Esophagus muscularis mucosa (tissue), 4 donors: Measurements from ENCODE around the gene WRAP53. TPM values are rescaled to one million over a fixed set of nuclear protein-coding genes. Genes with fewer than 3 reads are reported as not detected.
A peak's percentile ranks its signal among the peaks of the same experiment; 100 is the strongest.

ENCODE experiments used
- DNase-seq: peaks from one replicate; pipeline ENCODE4 v3.0.0-alpha.2; 2017; ENCODE audit errors: extremely low spot score
- H3K27ac ChIP-seq, 4 donors: fragments of 200-600 bp; sonication (generic); replicated peaks in 1 of 4; 1 replicate in 3 of 4; 2 replicates in 1 of 4; pipeline ENCODE4 v1.5.1; 2016 to 2019; ENCODE audit warnings: mild to moderate bottlenecking in 1 of 4
- H3K27me3 ChIP-seq, 4 donors: fragments of 200-600 bp; sonication (generic); one replicate each; pipeline versions ENCODE4 v1.5.1 to v1.6.0; 2016 to 2019
- H3K36me3 ChIP-seq, 4 donors: fragments of 200-600 bp; sonication (generic); one replicate each; pipeline ENCODE4 v1.5.1; 2016 to 2019
- H3K4me1 ChIP-seq, 4 donors: fragments of 200-600 bp; sonication (generic); one replicate each; pipeline ENCODE4 v1.5.1; 2016 to 2019
- H3K4me3 ChIP-seq, 4 donors: fragments of 200-600 bp; sonication (generic); 1 replicate in 2 of 4; 2 replicates in 2 of 4; pipeline ENCODE4 v1.5.1; 2016 to 2019; ENCODE audit warnings: mild to moderate bottlenecking in 4 of 4, moderate library complexity in 1 of 4
- H3K9me3 ChIP-seq, 4 donors: fragments of 200-600 bp; sonication (generic); 1 replicate in 3 of 4; 2 replicates in 1 of 4; pipeline ENCODE4 v1.5.1; 2016 to 2019
- CTCF ChIP-seq, 3 experiments: fragments of 200-600 bp in 2 of 3; fragments of 450-650 bp in 1 of 3; sonication (generic) in 2 of 3; IDR thresholded peaks; one replicate each; pipeline ENCODE4 v1.5.1; 2017 to 2019; ENCODE audit warnings: antibody characterized with exemption in 3 of 3, mild to moderate bottlenecking in 2 of 3, moderate library complexity in 1 of 3
- EP300 ChIP-seq: sonication (generic); formaldehyde crosslinking; IDR thresholded peaks from one replicate; pipeline ENCODE4 v1.6.1; 2017; ENCODE audit warnings: antibody characterized with exemption
- POLR2A ChIP-seq: fragments of 450-650 bp; IDR thresholded peaks from one replicate; pipeline ENCODE4 v1.6.1; 2017; ENCODE audit warnings: antibody characterized with exemption, moderate library complexity, mild to moderate bottlenecking, low read depth
- POLR2AphosphoS5 ChIP-seq, 2 donors: sonication (generic); formaldehyde crosslinking; IDR thresholded peaks; one replicate each; pipeline ENCODE4 v1.6.1; 2017; ENCODE audit warnings: antibody characterized with exemption in 2 of 2
- WGBS: methylation state at CpG from one replicate; pipeline ENCODE4 v1.1.5; 2018; 5-methylcytosine and 5-hydroxymethylcytosine counted together
- intact Hi-C: fragments of 100-400 bp; cut with DNase I; formaldehyde crosslinking; loops from one replicate; pipeline ENCODE4 v1.15.1; 2023
- total RNA-seq, 4 donors: library from RNA; depleted of rRNA; stranded (reverse); fragments of >200 nt; gene quantifications; one replicate each; pipeline versions ENCODE4 v1.1.0 to v1.2.1, GENCODE V29; 2016

The WRAP53 gene
- total RNA-seq, 4 donors from 2014 or later: 3.3 to 6.4 (median 3.8) TPM

- Histone ChIP-seq H3K36me3 (no peaks in the 10 kb centered on the region), H3K4me3 (no peak overlapping the region), H3K27me3 (peaks cover 0 to 23% (median 0%) of the 10 kb centered on the region in 4 donors), H3K27ac (no peak overlapping the region), H3K9me3 (no peaks in the 10 kb centered on the region), H3K4me1 (no peaks in the 10 kb centered on the region)
- WGBS: 56% methylated on average over 7 of the region's 7 CpGs
- TF ChIP-seq CTCF (IDR thresholded peaks at IDR 0.05): no peak
- no peak for TF ChIP-seq POLR2AphosphoS5 (IDR thresholded peaks at IDR 0.05)
- no peak for TF ChIP-seq POLR2A
- no peak for TF ChIP-seq EP300
- no peak for DNase-seq
- intact Hi-C loops: loop anchor here (10.0 kb wide), 1 partner anchor 79 kb away; no protein-coding TSS in a partner anchor
These were observed 57.6 kb downstream of the WRAP53 start for GRCh38 chr17:7745748-7746470.

GRCh38 chr17:7747635-7748071 lies 59.4 kb downstream of the WRAP53 start:
- no peak for DNase-seq
- Histone ChIP-seq H3K4me1 (no peaks in the 10 kb centered on the region), H3K27me3 (peaks cover 0 to 12% (median 0%) of the 10 kb centered on the region in 4 donors), H3K9me3 (no peaks in the 10 kb centered on the region), H3K36me3 (no peaks in the 10 kb centered on the region), H3K4me3 (no peak overlapping the region), H3K27ac (peak overlapping the region in 1 of 4 donors; percentile 16)
- WGBS: 41% methylated on average over 4 of the region's 4 CpGs
- TF ChIP-seq EP300 (no peak), CTCF (IDR thresholded peaks at IDR 0.05) (no peak), POLR2A (no peak), POLR2AphosphoS5 (IDR thresholded peaks at IDR 0.05) (no peak)
- intact Hi-C loops: loop anchor here (10.0 kb wide), 1 partner anchor 77 kb away; no protein-coding TSS in a partner anchor

- Histone ChIP-seq H3K36me3 (no peaks in the 10 kb centered on the region), H3K4me3 (no peak overlapping the region), H3K27ac (peak overlapping the region in 1 of 4 donors; percentile 16), H3K4me1 (no peaks in the 10 kb centered on the region), H3K27me3 (peaks cover 0 to 6% (median 0%) of the 10 kb centered on the region in 4 donors), H3K9me3 (no peaks in the 10 kb centered on the region)
- no peak for DNase-seq
- 70% methylated on average over 10 of the region's 10 CpGs for WGBS
- no peak for TF ChIP-seq POLR2AphosphoS5 (IDR thresholded peaks at IDR 0.05)
- TF ChIP-seq POLR2A: no peak
- TF ChIP-seq CTCF (IDR thresholded peaks at IDR 0.05): no peak
- TF ChIP-seq EP300: no peak
- intact Hi-C loops: loop anchor here (10.0 kb wide), 1 partner anchor 77 kb away; no protein-coding TSS in a partner anchor
These were observed 59.9 kb downstream of the WRAP53 start for GRCh38 chr17:7748076-7748775.

- no peak overlapping the region for H3K4me3 ChIP-seq
- WGBS: 55% methylated on average over 4 of the region's 4 CpGs
- H3K9me3 ChIP-seq: no peaks in the 10 kb centered on the region
- intact Hi-C loops: no loop called here
- no peak overlapping the region for H3K27ac ChIP-seq
- H3K4me1 ChIP-seq: no peaks in the 10 kb centered on the region
- DNase-seq: no peak
- H3K27me3 ChIP-seq: peaks cover 0 to 5% (median 0%) of the 10 kb centered on the region in 4 donors
- H3K36me3 ChIP-seq: no peaks in the 10 kb centered on the region
- TF ChIP-seq POLR2A (no peak), POLR2AphosphoS5 (IDR thresholded peaks at IDR 0.05) (no peak), CTCF (IDR thresholded peaks at IDR 0.05) (no peak), EP300 (no peak)
These were observed 62.1 kb downstream of the WRAP53 start for GRCh38 chr17:7750321-7750821.

Other genes starting within 250 kb of the WRAP53 start
- gene FGF11, start 249.0 kb upstream of the WRAP53 start, total RNA-seq: 1 to 10 TPM in 2 of 4 donors, under 1 TPM in 1, not detected in 1; 0.50 to 1.9 (median 1.3) TPM
- 10 to 100 TPM in 1 of 4 donors, 1 to 10 TPM in 3; 5.0 to 12.8 (median 8.1) TPM for gene CHRNB1, start 243.4 kb upstream of the WRAP53 start, total RNA-seq
- 100 to 1,000 TPM in 2 of 4 donors, 10 to 100 TPM in 2; 57.5 to 113 (median 87.7) TPM for gene ZBTB4, start 208.8 kb upstream of the WRAP53 start, total RNA-seq
- not detected for gene SLC35G6, start 207.0 kb upstream of the WRAP53 start, total RNA-seq
- gene POLR2A, start 204.1 kb upstream of the WRAP53 start, total RNA-seq: 10 to 100 TPM; 29.5 to 66.4 (median 46.9) TPM
- gene TNFSF12, start 139.4 kb upstream of the WRAP53 start, total RNA-seq: 100 to 1,000 TPM; 102 to 136 (median 122) TPM
- gene TNFSF13, start 129.7 kb upstream of the WRAP53 start, total RNA-seq: 10 to 100 TPM; 13.4 to 25.8 (median 22.4) TPM
- 10 to 100 TPM; 54.0 to 79.1 (median 72.4) TPM for gene SENP3, start 126.6 kb upstream of the WRAP53 start, total RNA-seq
- 10 to 100 TPM; 34.5 to 70.7 (median 44.7) TPM for gene CD68, start 108.8 kb upstream of the WRAP53 start, total RNA-seq
- gene MPDU1, start 104.6 kb upstream of the WRAP53 start, total RNA-seq: 10 to 100 TPM; 26.0 to 50.4 (median 31.5) TPM
- 10 to 100 TPM in 2 of 4 donors, 1 to 10 TPM in 2; 2.9 to 14.6 (median 10.9) TPM for gene SOX15, start 98.4 kb upstream of the WRAP53 start, total RNA-seq
- 10 to 100 TPM; 38.2 to 65.8 (median 50.2) TPM for gene FXR2, start 73.6 kb upstream of the WRAP53 start, total RNA-seq
- 10 to 100 TPM; 54.0 to 71.4 (median 64.2) TPM for gene SAT2, start 60.7 kb upstream of the WRAP53 start, total RNA-seq
- under 1 TPM in 1 of 4 donors, not detected in 3; 0.83 TPM for gene SHBG, start 58.3 kb upstream of the WRAP53 start, total RNA-seq
- gene ATP1B2, start 37.6 kb upstream of the WRAP53 start, total RNA-seq: 1 to 10 TPM; 1.6 to 2.9 (median 2.2) TPM
- gene TP53, start 987 bp upstream of the WRAP53 start, total RNA-seq: 10 to 100 TPM; 14.9 to 18.3 (median 16.1) TPM
- under 1 TPM; 0.17 to 0.42 (median 0.33) TPM for gene EFNB3, start 16.7 kb downstream of the WRAP53 start, total RNA-seq
- gene DNAH2, start 29.3 kb downstream of the WRAP53 start, total RNA-seq: under 1 TPM; under 0.01 to 0.17 (median 0.06) TPM
- 100 to 1,000 TPM in 1 of 4 donors, 10 to 100 TPM in 3; 10.8 to 101 (median 15.1) TPM for gene KDM6B, start 145.7 kb downstream of the WRAP53 start, total RNA-seq
- gene TMEM88, start 166.6 kb downstream of the WRAP53 start, total RNA-seq: 10 to 100 TPM; 13.3 to 45.9 (median 42.5) TPM
- gene NAA38, start 169.1 kb downstream of the WRAP53 start, total RNA-seq: 100 to 1,000 TPM in 2 of 4 donors, 10 to 100 TPM in 2; 61.4 to 110 (median 102) TPM
- 10 to 100 TPM; 11.6 to 14.9 (median 12.0) TPM for gene CYB5D1, start 169.5 kb downstream of the WRAP53 start, total RNA-seq
- 100 to 1,000 TPM in 3 of 4 donors, 10 to 100 TPM in 1; 82.7 to 139 (median 111) TPM for gene CHD3, start 200.3 kb downstream of the WRAP53 start, total RNA-seq
- gene RNF227, start 227.8 kb downstream of the WRAP53 start, total RNA-seq: 10 to 100 TPM in 1 of 4 donors, 1 to 10 TPM in 3; 2.1 to 29.2 (median 5.7) TPM
- gene KCNAB3, start 241.4 kb downstream of the WRAP53 start, total RNA-seq: 1 to 10 TPM in 1 of 4 donors, under 1 TPM in 3; 0.23 to 1.2 (median 0.41) TPM
- gene TRAPPC1, start 243.5 kb downstream of the WRAP53 start, total RNA-seq: 10 to 100 TPM; 36.3 to 68.8 (median 43.1) TPM
- 10 to 100 TPM; 14.4 to 20.0 (median 16.9) TPM for gene CNTROB, start 243.7 kb downstream of the WRAP53 start, total RNA-seq